Measurements from ENCODE around the gene PKIG.

GRCh38 chr20:44597516-44597915 is 15.1 kb downstream of the PKIG start:
- TF ChIP-seq CTCF (IDR thresholded peaks at IDR 0.05 in 4 of 5, conservative IDR thresholded peaks at IDR 0.05 in 1 of 5) (no peak), POLR2A (IDR thresholded peaks at IDR 0.05) (no peak)

Data from gastrocnemius medialis (tissue), 4 donors.